Measurements from ENCODE around the gene PPP1R7. TPM values are rescaled to one million over a fixed set of nuclear protein-coding genes. Genes with fewer than 3 reads are reported as not detected.

Gene PPP1R7
- total and polyA plus RNA-seq, 9 of the 15 experiments (the other 6 are each of a cell fraction or from before 2014, with no cell fraction given) = 37.5 to 75.0 (median 50.5) TPM

DNA sequence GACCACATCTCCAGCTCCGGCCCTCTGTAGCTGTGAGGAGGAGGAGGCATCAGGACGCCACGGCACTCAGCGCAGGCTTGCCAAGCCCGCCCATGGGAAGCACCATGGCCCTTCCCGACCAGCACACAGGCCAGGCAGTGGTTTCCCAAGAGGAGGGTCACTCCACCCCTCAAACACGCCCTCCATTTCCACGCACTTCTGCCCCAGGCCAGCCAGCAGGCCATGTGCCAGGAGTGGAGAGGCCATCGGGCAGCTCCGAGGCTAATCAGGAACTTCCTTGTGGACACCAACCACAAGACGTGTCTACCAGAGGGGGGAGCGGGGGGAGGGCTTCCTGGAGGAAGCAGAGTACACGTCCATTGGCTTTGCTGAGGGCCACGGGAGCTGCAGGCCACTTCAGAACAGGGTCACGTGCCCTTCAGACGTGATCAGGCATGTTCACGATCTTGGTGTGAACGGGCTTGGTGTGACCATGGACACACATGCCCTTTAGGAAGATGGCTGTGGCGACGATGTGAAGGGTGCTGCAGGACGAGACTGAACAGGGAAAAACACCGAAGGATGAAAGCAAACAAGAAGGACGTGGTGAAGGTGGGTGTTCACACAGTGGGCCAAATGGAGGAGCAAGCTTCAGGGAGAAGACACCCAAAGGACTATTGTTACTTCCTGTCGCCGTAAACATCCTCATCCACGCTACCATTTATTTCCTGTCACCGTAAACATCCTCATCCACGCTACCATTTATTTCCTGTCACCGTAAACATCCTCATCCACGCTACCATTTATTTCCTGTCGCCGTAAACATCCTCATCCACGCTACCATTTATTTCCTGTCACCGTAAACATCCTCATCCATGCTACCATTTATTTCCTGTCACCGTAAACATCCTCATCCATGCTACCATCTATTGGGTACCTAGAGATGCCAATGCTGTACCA, 41.7 kb upstream of the PPP1R7 start:
- BruUV-seq (replicated peaks) = no TSS peak
- Histone ChIP-seq H3K9ac (ENCODE audit: insufficient read depth in 1 of 2, low read depth in 2 of 2, low read length in 2 of 2) (no peak overlapping the region), H3K27me3 (ENCODE audit: control insufficient read depth in 2 of 2, insufficient read depth in 2 of 2, low read length in 2 of 2) (no peaks in the 10 kb centered on the region), H3K79me2 (ENCODE audit: control insufficient read depth, insufficient read depth, low read length) (no peaks in the 10 kb centered on the region), H3K4me3 (no peak overlapping the region), H3K4me2 (ENCODE audit: insufficient read depth, low read length) (no peak overlapping the region), H3K36me3 (ENCODE audit: control insufficient read depth, insufficient read depth, low read length) (peaks cover 3% of the 10 kb centered on the region; the same call in 1 of the 3 replicates), H3K9me3 (replicated peaks; ENCODE audit: control insufficient read depth, insufficient read depth, low read depth, low read length) (no peaks in the 10 kb centered on the region), H3K4me1 (replicated peaks in 1 of 2; ENCODE audit: control insufficient read depth in 2 of 2, insufficient read depth in 2 of 2, low read length in 2 of 2) (peaks cover 0 to 3% of the 10 kb centered on the region in 2 experiments; a peak in 1 of 5 replicates), H3K9me1 (ENCODE audit: control insufficient read depth, insufficient read depth, low read length) (no peaks in the 10 kb centered on the region), H3K27ac (ENCODE audit: extremely low read depth, low read depth, low read length) (no peak overlapping the region), H2AFZ (ENCODE audit: low read depth, low read length) (no peak overlapping the region), H4K20me1 (replicated peaks; ENCODE audit: control insufficient read depth, insufficient read depth, low read length) (no peaks in the 10 kb centered on the region)
- no peak for DNase-seq (ENCODE audit: extremely low read depth in 1 of 4, low spot score in 3 of 4)
- WGBS (ENCODE audit: insufficient coverage, low coverage, missing lambda C conversion rate) = 81% methylated on average over 19 of the region's 35 CpGs
- intact Hi-C loops (cut with micrococcal nuclease) (no loop called here), in situ Hi-C loops (cut with MboI) (no loop called here)
- no peak for FAIRE-seq
- ATAC-seq = no peak
- TF ChIP-seq POLR2AphosphoS2 (IDR thresholded peaks at IDR 0.05; ENCODE audit: low read length) = no peak
- TF ChIP-seq, protein P1, sequence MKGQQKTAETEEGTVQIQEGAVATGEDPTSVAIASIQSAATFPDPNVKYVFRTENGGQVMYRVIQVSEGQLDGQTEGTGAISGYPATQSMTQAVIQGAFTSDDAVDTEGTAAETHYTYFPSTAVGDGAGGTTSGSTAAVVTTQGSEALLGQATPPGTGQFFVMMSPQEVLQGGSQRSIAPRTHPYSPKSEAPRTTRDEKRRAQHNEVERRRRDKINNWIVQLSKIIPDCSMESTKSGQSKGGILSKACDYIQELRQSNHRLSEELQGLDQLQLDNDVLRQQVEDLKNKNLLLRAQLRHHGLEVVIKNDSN (CRISPR knock-in tag; IDR thresholded peaks at IDR 0.05) = no peak
- no peak for TF ChIP-seq FOXJ2 (tag; IDR thresholded peaks at IDR 0.05)
- no peak for TF ChIP-seq PHB (CRISPR knock-in tag; IDR thresholded peaks at IDR 0.05)
- TF ChIP-seq ZFP36 (IDR thresholded peaks at IDR 0.05; ENCODE audit: low read depth, low read length, partially characterized antibody) = peak; percentile 5
- TF ChIP-seq ZKSCAN1 (IDR thresholded peaks at IDR 0.05; ENCODE audit: low read depth, low read length) = no peak
- TF ChIP-seq, protein P2, sequence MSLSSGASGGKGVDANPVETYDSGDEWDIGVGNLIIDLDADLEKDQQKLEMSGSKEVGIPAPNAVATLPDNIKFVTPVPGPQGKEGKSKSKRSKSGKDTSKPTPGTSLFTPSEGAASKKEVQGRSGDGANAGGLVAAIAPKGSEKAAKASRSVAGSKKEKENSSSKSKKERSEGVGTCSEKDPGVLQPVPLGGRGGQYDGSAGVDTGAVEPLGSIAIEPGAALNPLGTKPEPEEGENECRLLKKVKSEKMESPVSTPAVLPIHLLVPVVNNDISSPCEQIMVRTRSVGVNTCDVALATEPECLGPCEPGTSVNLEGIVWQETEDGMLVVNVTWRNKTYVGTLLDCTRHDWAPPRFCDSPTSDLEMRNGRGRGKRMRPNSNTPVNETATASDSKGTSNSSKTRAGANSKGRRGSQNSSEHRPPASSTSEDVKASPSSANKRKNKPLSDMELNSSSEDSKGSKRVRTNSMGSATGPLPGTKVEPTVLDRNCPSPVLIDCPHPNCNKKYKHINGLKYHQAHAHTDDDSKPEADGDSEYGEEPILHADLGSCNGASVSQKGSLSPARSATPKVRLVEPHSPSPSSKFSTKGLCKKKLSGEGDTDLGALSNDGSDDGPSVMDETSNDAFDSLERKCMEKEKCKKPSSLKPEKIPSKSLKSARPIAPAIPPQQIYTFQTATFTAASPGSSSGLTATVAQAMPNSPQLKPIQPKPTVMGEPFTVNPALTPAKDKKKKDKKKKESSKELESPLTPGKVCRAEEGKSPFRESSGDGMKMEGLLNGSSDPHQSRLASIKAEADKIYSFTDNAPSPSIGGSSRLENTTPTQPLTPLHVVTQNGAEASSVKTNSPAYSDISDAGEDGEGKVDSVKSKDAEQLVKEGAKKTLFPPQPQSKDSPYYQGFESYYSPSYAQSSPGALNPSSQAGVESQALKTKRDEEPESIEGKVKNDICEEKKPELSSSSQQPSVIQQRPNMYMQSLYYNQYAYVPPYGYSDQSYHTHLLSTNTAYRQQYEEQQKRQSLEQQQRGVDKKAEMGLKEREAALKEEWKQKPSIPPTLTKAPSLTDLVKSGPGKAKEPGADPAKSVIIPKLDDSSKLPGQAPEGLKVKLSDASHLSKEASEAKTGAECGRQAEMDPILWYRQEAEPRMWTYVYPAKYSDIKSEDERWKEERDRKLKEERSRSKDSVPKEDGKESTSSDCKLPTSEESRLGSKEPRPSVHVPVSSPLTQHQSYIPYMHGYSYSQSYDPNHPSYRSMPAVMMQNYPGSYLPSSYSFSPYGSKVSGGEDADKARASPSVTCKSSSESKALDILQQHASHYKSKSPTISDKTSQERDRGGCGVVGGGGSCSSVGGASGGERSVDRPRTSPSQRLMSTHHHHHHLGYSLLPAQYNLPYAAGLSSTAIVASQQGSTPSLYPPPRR (CRISPR knock-in tag; IDR thresholded peaks at IDR 0.05; ENCODE audit: borderline replicate concordance) = no peak
- POLR2A ChIA-PET = no interaction called here
- CTCF ChIA-PET (ENCODE audit: low intra/inter-chr PET ratio) = no interaction called here

Data from K562 (cell line).